HG03520 (cell line): ENCODE measurements around the gene LIX1L.

Experiments used
- ATAC-seq: cut with Tn5 transposase; IDR thresholded peaks from one replicate; pipeline ENCODE4 v1.9.1; 2021; ENCODE audit warnings: mild to moderate bottlenecking, moderate library complexity; ENCODE audit not compliant: unreplicated experiment

The LIX1L gene

DNA sequence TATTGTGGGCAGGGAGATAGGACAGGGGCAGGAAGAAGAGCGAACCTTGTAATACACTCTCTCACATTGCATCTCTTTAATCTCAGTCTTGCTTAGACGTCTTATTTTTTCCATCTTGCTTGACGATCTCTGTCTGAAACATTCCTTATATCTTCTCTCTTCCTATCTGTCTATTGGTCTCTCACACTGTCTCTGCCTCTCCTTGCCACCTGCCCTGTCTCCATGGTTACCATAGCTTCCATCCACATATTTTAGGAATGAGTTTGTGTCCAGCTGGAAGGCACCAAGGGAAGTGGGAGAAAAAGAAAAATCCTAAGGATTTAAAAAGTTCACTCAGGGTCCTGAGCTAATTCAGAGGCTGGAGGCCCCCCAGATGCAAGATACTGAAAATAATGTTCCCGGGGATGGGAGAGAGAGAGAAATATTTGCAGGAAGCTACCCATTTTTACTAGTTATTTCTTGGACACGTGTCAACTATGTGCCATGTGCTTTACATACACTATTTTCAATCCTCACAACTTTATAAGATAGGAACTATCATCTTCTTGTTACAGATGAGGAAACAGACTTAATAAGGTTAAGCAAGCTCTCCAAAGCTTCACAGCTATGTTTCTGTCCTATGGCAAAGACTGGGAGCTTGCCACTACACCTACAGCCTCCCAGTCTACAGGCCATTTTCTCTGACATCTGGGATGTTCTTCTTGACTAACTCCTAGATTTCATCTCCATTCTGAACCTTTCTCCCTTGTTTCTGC lies 5.6 kb upstream of the LIX1L start:
- ATAC-seq, result no peak

DNA sequence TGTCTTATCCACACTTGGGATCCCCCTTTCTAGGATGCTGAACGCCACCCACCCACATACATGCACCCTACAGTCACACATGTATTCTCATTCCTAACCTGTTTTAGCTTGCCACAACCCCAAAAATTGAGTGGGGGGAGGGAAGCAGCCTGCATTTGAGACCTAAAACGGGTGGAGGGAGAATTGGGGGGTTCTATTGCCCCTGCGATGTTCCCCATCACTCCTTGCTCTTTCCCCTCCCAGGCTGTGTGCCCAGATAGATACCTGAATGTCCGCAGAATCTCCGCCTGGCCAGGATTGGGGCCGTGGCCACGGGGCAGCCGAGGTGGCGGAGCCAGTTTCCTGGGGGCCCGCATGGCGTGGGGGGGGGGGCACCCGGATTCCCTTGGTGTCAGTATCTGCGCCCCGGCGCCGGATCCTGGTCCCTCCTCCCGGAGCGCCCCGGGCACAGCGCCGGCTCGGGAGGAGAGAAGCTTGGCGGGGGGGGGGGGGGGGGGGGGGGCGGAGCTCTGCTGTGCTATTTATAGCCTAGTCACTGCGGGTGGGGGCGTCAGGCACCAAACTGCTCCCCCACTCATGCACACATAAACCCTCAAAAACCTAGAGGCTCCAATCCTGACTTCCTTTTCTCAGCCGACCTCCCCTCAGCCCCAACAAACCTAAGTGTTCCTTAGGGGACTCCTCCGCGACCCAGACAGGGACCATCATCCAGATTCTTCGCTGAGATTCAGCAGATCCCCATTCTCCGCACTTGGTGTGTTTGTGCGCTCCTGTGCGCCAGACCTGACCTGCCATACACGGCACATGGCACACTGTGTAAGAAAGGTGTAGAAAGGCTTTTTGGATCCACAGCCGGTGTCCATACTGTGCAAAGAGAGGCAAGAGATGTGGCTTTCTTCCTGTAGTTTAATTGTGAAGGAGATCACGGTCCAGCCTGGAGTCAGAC lies 4.6 kb upstream of the LIX1L start:
- ATAC-seq, result no peak

- no peak for ATAC-seq
Observed at GRCh38 chr1:145961425-145962156, 3.8 kb upstream of the LIX1L start.

- ATAC-seq, result no peak
Observed at GRCh38 chr1:145961109-145961424, 3.2 kb upstream of the LIX1L start.

GRCh38 chr1:145960468-145961108 lies 2.8 kb upstream of the LIX1L start:
- no peak for ATAC-seq

DNA sequence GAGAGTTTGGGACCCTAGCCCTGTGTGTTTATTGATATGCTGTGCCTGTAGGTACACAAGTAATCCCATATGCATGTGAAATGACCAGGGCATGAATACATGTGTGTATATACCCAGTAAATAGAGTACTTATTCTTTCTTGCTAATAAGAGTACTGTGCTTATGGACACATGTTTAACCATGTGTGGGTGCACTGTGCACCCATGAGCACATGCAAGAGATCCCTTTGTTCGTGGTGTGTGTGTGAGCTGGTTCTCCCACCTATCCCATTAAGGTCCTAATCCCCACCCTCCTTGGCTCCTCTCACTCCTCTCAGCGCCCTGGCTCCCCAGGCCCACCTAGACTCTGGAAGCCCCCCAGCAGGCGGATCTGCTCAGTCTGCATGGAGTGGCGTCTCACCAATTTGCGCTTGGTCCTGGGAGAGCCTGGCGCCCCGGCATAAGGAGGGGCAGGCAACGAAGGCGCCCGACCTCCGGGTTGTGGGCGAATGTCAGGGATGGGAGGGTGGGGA lies 2.2 kb upstream of the LIX1L start:
- no peak for ATAC-seq

DNA sequence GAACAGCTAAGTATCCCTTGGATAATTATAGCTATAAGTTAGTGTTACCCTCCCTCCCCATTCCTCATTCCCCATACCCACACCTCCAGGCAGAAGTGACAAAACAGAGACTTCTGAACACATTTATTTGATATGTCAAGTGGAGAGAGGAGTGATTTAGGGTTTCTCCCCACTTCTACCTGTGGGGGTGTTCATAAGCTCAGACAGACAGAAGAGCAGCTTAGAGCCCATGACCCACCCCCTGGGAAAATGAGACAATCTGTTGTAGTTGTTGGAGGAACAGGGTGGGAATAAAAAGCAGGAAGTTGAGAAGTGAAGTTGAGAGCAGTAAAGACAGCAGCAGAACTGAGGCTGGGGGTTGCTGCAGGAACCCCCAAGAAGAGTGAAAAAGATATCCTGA lies 1.5 kb upstream of the LIX1L start:
- no peak for ATAC-seq

DNA sequence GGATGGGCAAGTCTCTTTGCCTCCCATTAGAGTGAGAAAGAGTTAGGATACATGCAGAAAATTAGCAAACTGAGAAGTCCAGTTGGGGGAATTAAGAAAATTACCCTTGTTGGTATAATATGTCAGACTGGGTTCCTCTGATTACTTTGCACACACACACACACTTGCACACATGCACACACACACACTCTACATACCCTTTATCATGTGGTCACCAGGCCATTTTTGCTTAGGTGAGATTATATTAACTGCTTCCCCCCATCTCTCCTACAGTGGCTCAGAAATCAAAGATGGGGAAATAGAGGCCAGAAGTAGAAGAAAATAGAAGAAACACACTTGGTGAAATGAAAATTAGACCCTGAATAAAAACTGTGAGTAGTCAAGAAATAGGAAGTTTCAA lies 917 bp upstream of the LIX1L start:
- ATAC-seq, result no peak

- ATAC-seq, result no peak
Observed at GRCh38 chr1:145956781-145957442, 905 bp downstream of the LIX1L start.

DNA sequence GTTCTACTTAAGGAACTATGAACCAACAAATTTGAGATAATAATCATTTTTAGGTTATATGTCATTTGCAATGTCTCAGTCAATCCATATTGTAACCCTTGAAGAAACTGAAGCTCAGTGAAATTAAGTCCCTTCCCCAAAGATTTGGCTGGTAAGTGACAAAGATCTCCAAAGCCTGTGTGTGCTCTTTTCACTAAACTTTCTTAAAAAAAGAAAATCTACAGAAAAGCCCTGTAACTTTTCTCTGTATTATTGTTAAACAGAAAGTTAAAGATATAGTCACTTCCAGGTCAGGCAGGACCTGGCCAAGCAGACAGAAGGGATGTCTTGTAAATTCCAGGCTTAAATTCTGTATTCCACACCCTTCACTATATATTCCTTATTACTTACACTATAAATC lies 1.5 kb downstream of the LIX1L start:
- no peak for ATAC-seq

GRCh38 chr1:145955436-145955835 lies 2.4 kb downstream of the LIX1L start:
- no peak for ATAC-seq

GRCh38 chr1:145953861-145954260 lies 4.0 kb downstream of the LIX1L start:
- no peak for ATAC-seq

DNA sequence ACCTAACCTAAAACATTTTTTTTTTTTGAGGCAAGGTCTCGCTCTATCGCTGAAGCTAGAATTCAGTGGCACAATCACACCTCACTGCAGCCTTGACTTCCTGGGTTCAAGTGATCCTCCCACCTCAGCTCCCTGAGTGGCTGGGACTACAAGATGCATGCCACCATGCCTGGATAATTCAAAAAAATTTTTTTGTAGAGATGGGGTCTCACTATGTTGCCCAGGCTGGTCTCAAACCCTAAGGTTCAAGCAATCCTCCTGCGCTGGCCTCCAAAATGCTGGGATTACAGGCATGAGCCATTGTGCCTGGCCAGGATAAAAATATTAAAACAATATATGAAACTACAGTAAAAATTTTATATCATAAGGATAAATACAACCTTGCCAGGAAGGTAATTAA lies 4.9 kb downstream of the LIX1L start:
- ATAC-seq, result no peak

- no peak for ATAC-seq
Observed at GRCh38 chr1:145951526-145951925, 6.3 kb downstream of the LIX1L start.

GRCh38 chr1:145949219-145949618 lies 8.6 kb downstream of the LIX1L start:
- ATAC-seq, result no peak

GRCh38 chr1:145947551-145947950 lies 10.3 kb downstream of the LIX1L start:
- no peak for ATAC-seq

DNA sequence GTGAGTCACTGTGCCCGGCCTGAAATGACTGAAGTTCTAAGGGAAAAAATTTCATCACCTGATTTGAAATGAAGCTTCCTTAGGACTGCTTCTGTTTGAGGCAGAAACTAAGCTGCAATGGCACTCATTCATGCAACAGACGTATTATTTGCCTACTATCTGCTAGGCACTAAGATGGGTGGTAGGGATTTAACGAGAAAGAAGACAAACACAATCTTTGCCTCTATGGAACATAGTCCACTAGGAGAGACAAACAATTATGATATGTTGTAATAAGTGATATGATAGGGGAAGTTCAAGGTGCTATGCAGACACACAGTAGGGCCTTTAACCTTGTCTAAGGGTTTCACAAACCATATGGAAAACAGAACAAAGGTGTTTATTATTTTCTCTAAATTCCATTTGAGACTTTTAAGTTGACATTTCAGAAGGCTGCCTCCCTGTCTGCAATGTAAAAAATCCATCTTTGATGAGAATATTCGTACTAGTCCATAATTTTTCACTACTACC lies 11.3 kb downstream of the LIX1L start:
- ATAC-seq, result no peak

DNA sequence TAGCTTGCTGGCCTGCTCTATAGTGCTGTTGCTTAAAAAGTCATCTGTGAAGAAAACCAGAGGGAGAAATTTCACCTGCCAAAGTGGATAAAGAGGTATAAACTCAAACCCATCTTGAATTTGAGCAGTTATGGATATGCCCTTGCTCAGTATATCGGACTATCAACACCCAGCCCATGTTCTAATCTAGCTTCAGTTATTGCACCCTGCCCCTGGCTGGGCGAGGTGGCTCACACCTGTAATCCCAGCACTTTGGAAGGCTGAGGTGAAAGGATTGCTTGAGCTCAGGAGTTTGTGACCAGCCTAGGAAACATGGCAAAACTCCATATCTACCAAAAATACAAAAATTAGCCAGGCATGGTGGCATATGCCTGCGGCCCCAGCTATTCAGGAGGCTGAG lies 13.3 kb downstream of the LIX1L start:
- no peak for ATAC-seq

GRCh38 chr1:145942871-145943270 lies 14.9 kb downstream of the LIX1L start:
- no peak for ATAC-seq

DNA sequence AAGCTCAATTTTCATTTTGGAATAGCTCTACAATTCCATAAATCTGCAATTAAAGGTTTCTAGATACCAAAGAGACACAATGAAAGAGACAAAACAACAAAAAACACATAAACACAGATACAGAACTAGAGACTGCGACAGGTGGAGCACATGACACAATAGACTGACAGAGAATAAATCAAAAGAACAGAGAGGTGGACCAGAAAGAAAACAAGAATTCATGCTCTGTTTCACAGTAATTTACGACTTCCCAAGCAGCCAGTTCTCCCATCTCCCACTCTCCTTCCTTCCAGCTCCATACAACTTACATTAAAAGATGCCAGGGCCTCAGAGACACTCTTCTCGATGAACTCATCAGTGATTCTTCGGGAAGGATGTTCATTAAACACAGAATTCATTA lies 15.4 kb downstream of the LIX1L start:
- no peak for ATAC-seq
